HepG2 (cell line): ENCODE data around the gene TRIO. TPM values are rescaled to one million over a fixed set of nuclear protein-coding genes. Genes with fewer than 3 reads are reported as not detected.
A peak's percentile ranks its signal among the peaks of the same experiment; 100 is the strongest.

Source experiments
- ATAC-seq: fragments of 200-7000 bp; cut with Tn5 transposase; 3 replicates; pipeline ENCODE4 v1.9.1; 2020; ENCODE audit warnings: mild to moderate bottlenecking, moderate library complexity
- BruUV-seq: library from RNA; stranded (reverse); fragments of 400-500 nt; replicated peaks from 2 replicates; lab custom pipeline; 2021; lab: Mats Ljungman, UMichigan
- CTCF ChIA-PET: fragments of 300-600 bp; formaldehyde crosslinking; extraction: SDS; loops from one replicate; lab custom pipeline; 2021; ENCODE audit warnings: low total read pairs, inconsistent platforms, low intra/inter-chr PET ratio; lab: Yijun Ruan, JAX
- POLR2A ChIA-PET: fragments of 350-600 bp; sonication (Branson Sonifier 250); formaldehyde crosslinking; loops from one replicate; lab custom pipeline; 2020; ENCODE audit warnings: antibody characterized with exemption, inconsistent platforms; lab: Yijun Ruan, JAX
- DNase-seq: peaks from one replicate; pipeline ENCODE4 v3.0.0-alpha.2; 2015; ENCODE audit warnings: low spot score
- FAIRE-seq: peaks from 3 replicates; lab custom pipeline; 2011; peaks lifted over from hg19 to GRCh38; lab: Jason Lieb, UNC
- H2AFZ ChIP-seq: one replicate; pipeline ENCODE4 v1.6.1; 2011; ENCODE audit warnings: low read length, inconsistent platforms
- H3K27ac ChIP-seq: fragments of 300-600 bp; 3 replicates; pipeline ENCODE4 v1.8.0; 2011; ENCODE audit warnings: mixed run types, mild to moderate bottlenecking, mixed read lengths, low read length, inconsistent platforms; ENCODE audit not compliant: insufficient read depth; ENCODE audit errors: extremely low read length
- H3K27me3 ChIP-seq, 2 experiments: fragments of 200-600 bp in 1 of 2; 2 replicates in 1 of 2; 3 replicates in 1 of 2; pipeline versions ENCODE4 v1.6.0 to v1.8.0; 2011; ENCODE audit warnings: low read length in 2 of 2, mild to moderate bottlenecking in 2 of 2, moderate library complexity in 2 of 2, inconsistent platforms in 1 of 2; ENCODE audit not compliant: insufficient read depth in 2 of 2, control insufficient read depth in 1 of 2
- H3K36me3 ChIP-seq, 2 experiments: fragments of 200-600 bp in 1 of 2; replicated peaks in 1 of 2; 2 replicates in 1 of 2; 3 replicates in 1 of 2; pipeline versions ENCODE4 v1.5.1 to v1.8.0; 2011; ENCODE audit warnings: low read length in 2 of 2, inconsistent platforms in 1 of 2; ENCODE audit not compliant: insufficient read depth in 2 of 2, control insufficient read depth in 1 of 2
- H3K4me1 ChIP-seq: 2 replicates; pipeline ENCODE4 v1.5.1; 2012; ENCODE audit warnings: low read length, inconsistent platforms; ENCODE audit not compliant: insufficient read depth
- H3K4me2 ChIP-seq: 2 replicates; pipeline ENCODE4 v1.6.0; 2011; ENCODE audit warnings: low read depth, low read length, inconsistent platforms
- H3K4me3 ChIP-seq, 3 experiments: fragments of 200-600 bp in 1 of 3; sonication (generic), shearing (Covaris generic) in 1 of 3; replicated peaks in 1 of 3; 2 replicates each; pipeline ENCODE4 v1.5.1; 2011 to 2016; ENCODE audit warnings: low read length in 3 of 3, inconsistent platforms in 2 of 3, low read depth in 2 of 3, mild to moderate bottlenecking in 2 of 3, control low read depth in 1 of 3, mixed read lengths in 1 of 3; ENCODE audit not compliant: insufficient read depth in 1 of 3
- H3K79me2 ChIP-seq: one replicate; pipeline ENCODE4 v1.6.1; 2011; ENCODE audit warnings: low read length, inconsistent platforms; ENCODE audit not compliant: insufficient read depth
- H3K9ac ChIP-seq: 2 replicates; pipeline ENCODE4 v1.6.0; 2011; ENCODE audit warnings: mild to moderate bottlenecking, low read depth, low read length, inconsistent platforms; ENCODE audit not compliant: insufficient read depth
- H3K9me3 ChIP-seq: 2 replicates; pipeline ENCODE4 v1.5.1; 2012; ENCODE audit warnings: mild to moderate bottlenecking, low read length
- H4K20me1 ChIP-seq: 2 replicates; pipeline ENCODE4 v1.6.0; 2011; ENCODE audit warnings: inconsistent platforms, mild to moderate bottlenecking, low read length, moderate library complexity; ENCODE audit not compliant: insufficient read depth
- FIP1L1 ChIP-seq: fragments of 200-400 bp; formaldehyde crosslinking; IDR thresholded peaks from 2 replicates; pipeline ENCODE4 v1.6.1; 2018; ENCODE audit warnings: low read depth, mild to moderate bottlenecking, low read length, moderate library complexity, borderline replicate concordance; ENCODE audit not compliant: insufficient read depth
- TEF ChIP-seq: sonication (generic); formaldehyde crosslinking; IDR thresholded peaks from 2 replicates; pipeline ENCODE4 v1.5.0; 2020; ENCODE audit warnings: missing genetic modification reagents
- ZBTB38 ChIP-seq: sonication (generic); formaldehyde crosslinking; IDR thresholded peaks from 2 replicates; pipeline ENCODE4 v1.5.1; 2020; ENCODE audit warnings: mild to moderate bottlenecking, missing genetic modification reagents
- WGBS: methylation state at CpG from one replicate; pipeline ENCODE4 v1.1.6; 2017; ENCODE audit warnings: low lambda C conversion rate; 5-methylcytosine and 5-hydroxymethylcytosine counted together
- in situ Hi-C: cut with HindIII; loops from 2 replicates; pipeline ENCODE4 v1.10.0; 2017; ENCODE audit warnings: low pct_unique_long_range_greater_than_20kb; ENCODE audit not compliant: extremely low pct_ligation_motif_present
- intact Hi-C: fragments of 100-400 bp; cut with micrococcal nuclease; formaldehyde crosslinking; loops from one replicate; pipeline ENCODE4 v1.10.0; 2022; ENCODE audit not compliant: unreplicated experiment
- polyA plus RNA-seq, 8 experiments: library from polyadenylated mRNA; depleted of rRNA in 3 of 8; stranded (reverse) in 7 of 8; unstranded in 1 of 8; fragments of >200 nt; fragmentation: Illumina TruSeq in 4 of 8; extraction: Trizol in 4 of 8; gene quantifications; 2 replicates each; pipeline versions ENCODE4 v1.2.1 to v1.2.3, GENCODE V29; 2011 to 2016; ENCODE audit warnings: low read depth in 4 of 8, missing spikeins in 1 of 8, mixed read lengths in 1 of 8; ENCODE audit not compliant: insufficient read depth in 1 of 8
- total RNA-seq, 5 experiments: library from RNA; depleted of rRNA; stranded (reverse); fragments of >200 nt; fragmentation: Illumina TruSeq; extraction: Trizol; gene quantifications; 2 replicates each; pipeline ENCODE4 v1.2.3, GENCODE V29; 2016; ENCODE audit warnings: low read depth in 1 of 5
- TF ChIP-seq, protein P1 (sequence below): sonication (generic); formaldehyde crosslinking; IDR thresholded peaks from 2 replicates; pipeline ENCODE4 v1.5.1; 2020; ENCODE audit warnings: mild to moderate bottlenecking, moderate library complexity, missing genetic modification reagents

Gene TRIO
- total and polyA plus RNA-seq, 2 of the 13 experiments (the other 11 are each of a cell fraction or from before 2014, with no cell fraction given) = 45.2 to 45.9 TPM

- H3K9ac ChIP-seq = peak overlapping the region; percentile 32; the same call in 1 of the 2 replicates
- FAIRE-seq (no peak), DNase-seq (no peak), ATAC-seq (no peak)
- in situ Hi-C loops = no loop called here
- intact Hi-C loops = loop anchor here (5.0 kb wide), 1 partner anchor 37 kb away; no protein-coding TSS in a partner anchor
- peak overlapping the region in 1 of 3 experiments; percentile 30; a peak in 2 of 6 replicates for H3K4me3 ChIP-seq
- H2AFZ ChIP-seq = no peak overlapping the region
- no TSS peak for BruUV-seq
- POLR2A ChIA-PET = interaction anchor here (0.9 to 1.2 kb wide), 3 partner anchors 15 to 61 kb away, joined by 3 to 17 read pairs (median 3); no protein-coding TSS in a partner anchor
- H3K4me1 ChIP-seq = peaks cover 96% of the 10 kb centered on the region
- TF ChIP-seq TEF (CRISPR knock-in tag) (no peak), ZBTB38 (CRISPR knock-in tag) (peak; percentile 55; the same call in 1 of the 2 replicates), FIP1L1 (no peak)
- TF ChIP-seq, protein P1, sequence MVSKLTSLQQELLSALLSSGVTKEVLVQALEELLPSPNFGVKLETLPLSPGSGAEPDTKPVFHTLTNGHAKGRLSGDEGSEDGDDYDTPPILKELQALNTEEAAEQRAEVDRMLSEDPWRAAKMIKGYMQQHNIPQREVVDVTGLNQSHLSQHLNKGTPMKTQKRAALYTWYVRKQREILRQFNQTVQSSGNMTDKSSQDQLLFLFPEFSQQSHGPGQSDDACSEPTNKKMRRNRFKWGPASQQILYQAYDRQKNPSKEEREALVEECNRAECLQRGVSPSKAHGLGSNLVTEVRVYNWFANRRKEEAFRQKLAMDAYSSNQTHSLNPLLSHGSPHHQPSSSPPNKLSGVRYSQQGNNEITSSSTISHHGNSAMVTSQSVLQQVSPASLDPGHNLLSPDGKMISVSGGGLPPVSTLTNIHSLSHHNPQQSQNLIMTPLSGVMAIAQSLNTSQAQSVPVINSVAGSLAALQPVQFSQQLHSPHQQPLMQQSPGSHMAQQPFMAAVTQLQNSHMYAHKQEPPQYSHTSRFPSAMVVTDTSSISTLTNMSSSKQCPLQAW (CRISPR knock-in tag) = no peak
- CTCF ChIA-PET = no interaction called here
- no peaks in the 10 kb centered on the region for H3K9me3 ChIP-seq
- 81% methylated on average over 9 of the region's 9 CpGs for WGBS
- H3K36me3 ChIP-seq = no peaks in the 10 kb centered on the region
- peaks cover 4% of the 10 kb centered on the region for H4K20me1 ChIP-seq
- peaks cover 90% of the 10 kb centered on the region for H3K79me2 ChIP-seq
- H3K27me3 ChIP-seq = no peaks in the 10 kb centered on the region
- H3K27ac ChIP-seq = peak overlapping the region; percentile 76
- H3K4me2 ChIP-seq = peak overlapping the region; percentile 81
Observed at GRCh38 chr5:14209222-14209822, 66.2 kb downstream of the TRIO start.
